Panc1 (cell line): ENCODE data around the gene COQ8A. TPM values are rescaled to one million over a fixed set of nuclear protein-coding genes. Genes with fewer than 3 reads are reported as not detected.

ENCODE experiments used
- ATAC-seq: fragments of 200-7000 bp; cut with Tn5 transposase; 2 replicates; pipeline ENCODE4 v1.9.1; 2020; ENCODE audit warnings: mild to moderate bottlenecking, moderate library complexity
- BruUV-seq: library from RNA; stranded (reverse); fragments of 400-500 nt; replicated peaks from 2 replicates; lab custom pipeline; 2021; lab: Mats Ljungman, UMichigan
- CTCF ChIA-PET: fragments of 300-600 bp; sonication (Branson Sonifier 250); formaldehyde crosslinking; loops from one replicate; lab custom pipeline; 2022; ENCODE audit warnings: antibody characterized with exemption; lab: Charles Lee
- POLR2A ChIA-PET: fragments of 300-600 bp; sonication (Branson Sonifier 250); formaldehyde crosslinking; loops from one replicate; lab custom pipeline; 2022; ENCODE audit warnings: antibody characterized with exemption; lab: Charles Lee
- DNase-seq: peaks from one replicate; pipeline ENCODE4 v3.0.0-alpha.2; 2010; ENCODE audit warnings: low read depth, low spot score
- H3K27ac ChIP-seq: 2 replicates; pipeline ENCODE4 v1.5.1; 2011; ENCODE audit warnings: mild to moderate bottlenecking, low read length, inconsistent platforms
- H3K27me3 ChIP-seq: fragments of 200-500 bp; sonication (Bioruptor generic); 2 replicates; pipeline ENCODE4 v1.6.0; 2014; ENCODE audit warnings: low read length, inconsistent platforms; ENCODE audit not compliant: control insufficient read depth, insufficient read depth
- H3K36me3 ChIP-seq: fragments of 200-500 bp; sonication (Bioruptor generic); 2 replicates; pipeline ENCODE4 v1.5.1; 2014; ENCODE audit warnings: inconsistent platforms, mild to moderate bottlenecking, low read length, moderate library complexity; ENCODE audit not compliant: control insufficient read depth, insufficient read depth
- H3K4me1 ChIP-seq: 2 replicates; pipeline ENCODE4 v1.5.1; 2011; ENCODE audit warnings: inconsistent platforms, mild to moderate bottlenecking, low read length, moderate library complexity; ENCODE audit not compliant: control insufficient read depth, insufficient read depth
- H3K4me3 ChIP-seq, 2 experiments: 2 replicates each; pipeline ENCODE4 v1.5.1; 2011 to 2012; ENCODE audit warnings: low read depth in 2 of 2, low read length in 2 of 2, mild to moderate bottlenecking in 2 of 2, inconsistent platforms in 1 of 2, moderate library complexity in 1 of 2
- H3K9me3 ChIP-seq: fragments of 200-500 bp; sonication (Bioruptor generic); 2 replicates; pipeline ENCODE4 v1.5.1; 2014; ENCODE audit warnings: low read depth, mild to moderate bottlenecking, inconsistent platforms, low read length, moderate library complexity; ENCODE audit not compliant: control insufficient read depth, insufficient read depth
- CTCF ChIP-seq: fragments of 450-650 bp; IDR thresholded peaks from 2 replicates; pipeline ENCODE4 v1.5.1; 2017; ENCODE audit warnings: mild to moderate bottlenecking
- POLR2AphosphoS5 ChIP-seq: IDR thresholded peaks from 2 replicates; pipeline ENCODE4 v1.6.1; 2012; ENCODE audit warnings: mild to moderate bottlenecking, low read depth, low read length, moderate library complexity
- REST ChIP-seq, 2 experiments: IDR thresholded peaks; 2 replicates each; pipeline ENCODE4 v1.6.1; 2011 to 2012; ENCODE audit warnings: low read depth in 2 of 2, control low read depth in 1 of 2, low read length in 1 of 2, mild to moderate bottlenecking in 1 of 2, moderate library complexity in 1 of 2; ENCODE audit not compliant: insufficient read depth in 1 of 2
- SIN3A ChIP-seq: IDR thresholded peaks from 2 replicates; pipeline ENCODE4 v1.6.1; 2012; ENCODE audit warnings: low read depth, mild to moderate bottlenecking, low read length, moderate library complexity, borderline replicate concordance; ENCODE audit not compliant: insufficient read depth
- TCF7L2 ChIP-seq: IDR thresholded peaks from 2 replicates; pipeline ENCODE4 v1.6.1; 2011; ENCODE audit warnings: mild to moderate bottlenecking, low read depth, low read length, inconsistent platforms
- in situ Hi-C: cut with HindIII; loops from 2 replicates; pipeline ENCODE4 v1.10.0; 2016; ENCODE audit warnings: low sequenced_read_pairs, low pct_unique_long_range_greater_than_20kb
- intact Hi-C: fragments of 100-400 bp; cut with micrococcal nuclease; formaldehyde crosslinking; loops from one replicate; pipeline ENCODE4 v1.10.0; 2022; ENCODE audit not compliant: unreplicated experiment
- total RNA-seq: library from RNA; stranded (reverse); gene quantifications from one replicate; pipeline ENCODE4 v1.2.1, GENCODE V29; 2021; ENCODE audit not compliant: unreplicated experiment

COQ8A gene
- total RNA-seq, 1 experiment from 2014 or later, result 15.1 TPM

- no peak for DNase-seq
- intact Hi-C loops (no loop called here), in situ Hi-C loops (no loop called here)
- Histone ChIP-seq H3K27me3 (no peaks in the 10 kb centered on the region), H3K9me3 (no peaks in the 10 kb centered on the region), H3K27ac (no peak overlapping the region), H3K4me3 (no peak overlapping the region), H3K4me1 (no peaks in the 10 kb centered on the region), H3K36me3 (no peaks in the 10 kb centered on the region)
- ChIA-PET POLR2A (no interaction called here), CTCF (no interaction called here)
- ATAC-seq, result no peak
- TF ChIP-seq REST (IDR thresholded peaks at IDR 0.05; ENCODE audit: insufficient read depth in 1 of 2, low read depth in 2 of 2, low read length in 1 of 2) (no peak), SIN3A (no peak), TCF7L2 (no peak), POLR2AphosphoS5 (no peak), CTCF (no peak)
- BruUV-seq, result no TSS peak
These were observed 48.7 kb upstream of the COQ8A start for GRCh38 chr1:226891346-226891745.

- ATAC-seq, result no peak
- intact Hi-C loops (no loop called here), in situ Hi-C loops (no loop called here)
- no TSS peak for BruUV-seq
- TF ChIP-seq REST (IDR thresholded peaks at IDR 0.05; ENCODE audit: insufficient read depth in 1 of 2, low read depth in 2 of 2, low read length in 1 of 2) (no peak), CTCF (no peak), TCF7L2 (no peak), POLR2AphosphoS5 (no peak), SIN3A (no peak)
- no peaks in the 10 kb centered on the region for H3K9me3 ChIP-seq
- no peaks in the 10 kb centered on the region for H3K27me3 ChIP-seq
- CTCF ChIA-PET, result no interaction called here
- DNase-seq, result no peak
- POLR2A ChIA-PET, result no interaction called here
- no peaks in the 10 kb centered on the region for H3K36me3 ChIP-seq
- no peak overlapping the region for H3K27ac ChIP-seq
- H3K4me3 ChIP-seq, result no peak overlapping the region
- no peaks in the 10 kb centered on the region for H3K4me1 ChIP-seq
These were observed 48.1 kb upstream of the COQ8A start for GRCh38 chr1:226891846-226892523.
